Activated CD4-positive, alpha-beta T cell treated with anti-CD3 and anti-CD28 coated beads, Interleukin-10, Interleukin-2, amounts not matched to agents 100 ng/mL and 50 ng/mL, durations not matched to agents 16 hours and 8 hours (primary cell): ENCODE measurements around the gene DAGLB.
"Not testable (repeated sequence)": the region's sequence is repeated elsewhere in the genome, so short reads cannot be mapped to it uniquely, and the experiment has no call there.

Source experiments
- DNase-seq: peaks from one replicate; pipeline ENCODE4 v3.0.0-alpha.2; 2020

DAGLB gene

DNA sequence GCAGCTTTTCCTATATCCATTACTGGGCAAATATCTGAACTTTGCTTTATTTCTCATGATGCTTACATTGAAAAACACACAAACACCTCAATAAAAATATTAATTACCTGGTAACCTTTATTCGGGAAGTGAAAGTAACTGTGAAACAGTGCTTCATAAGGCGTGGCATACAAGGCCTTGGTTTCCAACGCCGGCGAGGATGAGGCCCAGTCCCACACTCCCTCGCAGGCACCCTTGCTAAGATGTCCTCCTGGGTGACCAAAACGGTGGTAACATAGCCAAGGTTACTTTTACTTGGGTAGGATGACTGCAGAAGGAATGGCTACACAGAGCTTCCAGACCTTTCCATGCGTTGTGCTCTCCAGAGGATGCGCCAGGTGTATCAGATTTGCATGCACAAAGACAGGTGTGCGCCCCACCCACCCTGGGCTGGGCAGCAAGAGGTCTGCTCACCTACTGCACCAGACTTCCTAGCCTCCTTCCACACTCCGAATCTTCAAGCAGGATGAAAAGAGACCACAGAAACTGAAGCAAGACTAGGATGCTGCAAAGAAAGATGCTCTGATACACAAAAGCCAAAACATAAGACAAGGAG, 13.3 kb upstream of the DAGLB start:
- DNase-seq = no peak

DNA sequence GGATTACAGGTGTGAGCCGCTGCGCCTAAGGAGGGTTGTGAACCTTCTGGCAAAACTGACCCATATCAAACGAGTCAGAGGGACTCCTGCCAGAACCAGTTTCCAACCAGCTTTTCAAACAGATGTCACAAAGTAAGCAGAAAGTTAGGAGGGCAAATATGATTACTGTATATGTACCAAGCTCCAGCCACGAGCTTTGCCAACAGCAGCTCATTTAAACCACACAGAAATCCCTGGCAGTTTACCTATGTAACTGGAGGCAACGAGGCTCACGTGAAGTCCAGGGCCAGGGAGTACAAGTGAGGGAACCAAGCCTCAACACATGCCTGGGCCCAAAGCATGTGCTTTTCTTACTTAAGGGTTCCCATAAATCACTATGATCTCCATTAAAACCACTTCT, 12.5 kb upstream of the DAGLB start:
- no peak for DNase-seq

DNA sequence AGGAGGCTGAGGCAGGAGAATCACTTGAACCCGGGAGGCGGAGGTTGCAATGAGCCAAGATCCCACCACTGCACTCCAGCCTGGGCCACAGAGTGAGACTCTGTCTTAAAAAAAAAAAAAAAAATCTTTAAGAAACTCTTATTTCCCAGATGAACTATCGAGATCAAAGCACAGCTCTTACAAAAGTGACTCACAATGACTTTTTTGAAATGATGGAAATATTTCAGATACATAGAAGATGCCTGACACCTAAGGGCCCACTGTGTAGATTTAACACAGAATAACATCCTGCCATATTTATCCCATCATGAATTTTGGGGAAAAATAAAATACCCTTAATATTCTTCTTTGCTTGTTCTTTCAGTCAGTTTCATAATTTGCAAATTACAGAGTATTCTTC, 10.9 kb upstream of the DAGLB start:
- not testable (repeated sequence) for DNase-seq

DNA sequence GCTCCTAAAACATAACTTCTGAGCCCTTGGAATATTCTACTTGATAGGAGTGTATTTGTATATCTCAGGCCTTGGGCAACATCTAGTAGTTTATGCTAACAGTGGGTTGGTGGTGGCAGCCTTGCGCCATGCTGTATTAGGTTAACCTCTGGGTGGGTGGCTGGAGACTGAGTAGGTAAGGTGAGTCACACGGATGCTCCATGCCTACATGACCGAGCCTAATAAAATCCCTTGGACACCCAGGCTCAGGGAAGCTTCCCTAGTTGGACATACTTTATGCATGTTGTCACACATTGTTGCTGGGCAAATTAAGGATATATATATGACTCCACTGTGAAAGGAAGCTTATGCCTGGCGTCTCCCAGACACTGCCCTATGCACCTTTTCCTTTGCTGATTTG, 6.0 kb upstream of the DAGLB start:
- DNase-seq = no peak

DNA sequence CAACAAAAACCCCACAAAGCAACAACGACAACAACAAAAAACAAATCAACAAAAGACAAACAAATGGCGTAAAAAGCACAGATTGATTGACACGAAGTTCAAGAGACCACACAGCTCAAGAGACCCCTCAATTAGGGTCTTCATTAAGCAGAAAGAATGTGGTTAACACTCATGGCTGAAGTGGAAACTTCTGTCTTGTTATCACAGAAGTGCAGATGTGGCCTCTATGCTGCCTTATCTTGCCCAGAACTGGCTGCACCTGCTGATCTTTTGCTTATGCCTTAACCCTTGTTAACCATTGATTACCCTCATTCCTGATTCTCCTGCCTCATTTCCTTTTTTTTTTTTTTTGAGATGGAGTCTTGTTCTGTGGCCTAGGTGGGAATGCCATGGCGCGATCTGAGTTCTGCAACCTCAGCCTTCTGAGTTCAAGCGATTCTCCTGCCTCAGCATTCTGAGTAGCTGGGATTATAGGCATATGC, 3.5 kb upstream of the DAGLB start:
- no peak for DNase-seq

DNA sequence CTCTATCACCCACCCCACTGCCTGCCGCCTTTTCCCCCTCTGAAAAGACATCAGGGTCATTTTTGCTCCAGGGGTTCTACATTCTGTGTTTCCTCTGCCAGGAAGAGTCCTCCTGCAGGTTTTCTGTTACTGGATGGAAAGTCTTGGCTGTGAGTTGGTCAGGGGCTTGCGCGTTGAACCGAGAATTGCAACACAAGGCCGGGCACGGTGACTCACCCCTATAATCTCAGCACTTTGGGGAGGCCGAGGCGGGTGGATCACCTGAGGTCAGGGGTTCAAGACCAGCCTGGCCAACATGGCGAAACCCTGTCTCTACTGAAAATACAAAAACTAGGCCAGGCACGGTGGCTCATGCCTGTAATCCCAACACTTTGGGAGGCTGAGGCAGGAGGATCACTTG, 2.8 kb upstream of the DAGLB start:
- not testable (repeated sequence) for DNase-seq

DNA sequence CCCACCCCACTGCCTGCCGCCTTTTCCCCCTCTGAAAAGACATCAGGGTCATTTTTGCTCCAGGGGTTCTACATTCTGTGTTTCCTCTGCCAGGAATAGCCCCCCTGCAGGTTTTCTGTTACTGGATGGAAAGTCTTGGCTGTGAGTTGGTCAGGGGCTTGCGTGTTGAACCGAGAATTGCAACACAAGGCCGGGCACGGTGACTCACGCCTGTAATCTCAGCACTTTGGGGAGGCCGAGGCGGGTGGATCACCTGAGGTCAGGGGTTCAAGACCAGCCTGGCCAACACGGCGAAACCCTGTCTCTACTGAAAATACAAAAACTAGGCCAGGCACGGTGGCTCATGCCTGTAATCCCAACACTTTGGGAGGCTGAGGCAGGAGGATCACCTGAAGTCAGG, 2.1 kb upstream of the DAGLB start:
- not testable (repeated sequence) for DNase-seq

DNA sequence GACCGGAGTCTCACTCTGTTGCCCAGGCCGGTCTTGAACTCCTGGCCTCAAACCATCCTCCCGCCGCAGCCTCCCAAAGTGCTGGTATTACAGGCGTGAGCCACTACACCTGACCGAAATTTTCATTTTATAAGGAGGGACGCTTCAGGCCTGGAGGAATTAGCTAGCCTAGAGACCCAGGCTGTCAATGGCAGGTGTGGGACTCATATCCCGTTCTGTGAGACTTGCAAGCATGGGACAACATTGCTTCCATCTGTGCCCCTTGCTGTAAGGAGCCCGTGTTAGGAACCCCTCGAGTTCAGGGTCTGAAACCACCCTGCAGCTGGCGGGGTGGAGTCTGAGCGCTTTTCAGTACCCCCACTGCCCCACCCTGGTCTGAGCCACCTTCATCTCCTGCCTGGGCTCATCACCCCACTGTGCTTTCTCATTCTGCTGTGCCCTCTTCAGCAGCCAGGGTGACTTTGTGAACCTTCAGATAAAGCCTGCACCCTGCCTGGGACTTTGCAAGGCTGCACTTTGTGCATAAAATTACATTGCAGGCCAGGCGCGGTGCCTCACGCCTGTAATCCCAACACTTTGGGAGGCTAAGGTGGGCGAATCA, 1.3 kb upstream of the DAGLB start:
- no peak for DNase-seq

DNA sequence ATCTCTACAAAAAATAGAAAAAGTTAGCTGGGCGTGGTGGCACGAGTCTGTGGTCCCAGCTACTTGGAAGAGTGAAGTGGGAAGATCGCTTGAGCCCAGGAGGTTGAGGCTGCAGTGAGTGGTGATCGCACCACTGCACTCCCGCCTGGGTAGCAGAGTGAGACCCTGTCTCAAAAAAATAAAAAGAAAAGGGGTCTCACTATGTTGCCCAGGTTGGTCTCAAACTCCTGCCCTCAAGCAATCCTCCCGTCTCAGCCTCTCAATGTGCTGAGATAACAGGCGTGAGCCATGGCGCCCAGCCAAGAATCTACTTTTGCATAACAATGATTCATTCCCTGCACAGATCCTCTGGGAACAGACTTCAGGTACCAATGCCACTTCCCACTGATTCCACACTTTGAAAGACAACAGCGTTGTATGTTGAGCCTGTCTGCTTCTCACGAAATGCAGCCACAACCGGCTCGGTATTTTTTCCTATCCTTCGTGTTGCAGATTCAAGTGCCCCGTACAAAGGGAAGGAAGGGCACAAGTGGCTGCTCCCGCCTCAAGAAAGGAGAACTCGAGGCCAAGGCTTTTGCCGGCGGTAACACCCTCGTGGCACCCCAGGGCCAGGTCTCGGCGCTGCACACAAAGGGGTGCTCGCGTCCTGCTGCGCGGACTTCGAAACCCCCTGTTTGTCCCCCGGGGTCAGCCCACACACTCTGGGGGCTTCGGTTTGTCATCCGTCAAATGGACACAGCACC, 745 bp downstream of the DAGLB start:
- DNase-seq = peak; percentile 47

DNA sequence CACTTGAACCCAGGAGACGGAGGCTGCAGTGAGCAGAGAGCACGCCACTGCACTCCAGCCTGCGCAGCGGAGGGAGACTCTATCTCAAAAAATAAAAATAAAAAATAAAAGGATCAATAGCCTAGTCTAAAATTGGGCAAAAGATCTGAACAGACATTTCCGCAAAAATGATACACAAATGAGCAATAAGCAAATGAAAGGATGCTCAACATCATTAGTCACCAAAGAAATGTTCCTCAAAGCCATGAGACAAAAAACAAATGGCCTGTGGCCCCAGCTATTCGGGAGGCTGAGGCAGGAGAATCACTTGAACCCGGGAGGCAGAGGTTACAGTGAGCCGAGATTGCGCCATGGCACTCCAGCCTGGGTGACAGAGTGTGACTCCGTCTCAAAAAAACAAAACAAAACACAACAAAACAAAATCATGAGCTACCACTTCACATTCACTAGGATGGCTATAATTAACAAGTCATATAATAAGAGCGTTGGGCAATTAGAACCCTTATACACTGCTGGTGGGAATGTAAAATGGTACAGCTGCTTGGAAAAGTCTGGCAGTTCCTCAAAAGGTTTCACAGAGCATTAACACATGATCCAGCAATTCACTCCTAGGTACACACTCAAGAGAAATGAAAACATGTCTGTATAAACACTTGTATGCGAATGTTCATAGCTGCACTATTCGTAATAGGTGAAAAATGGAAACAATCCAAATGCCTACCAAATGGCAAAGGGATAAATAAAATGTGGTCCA, 3.1 kb downstream of the DAGLB start:
- no peak for DNase-seq

DNA sequence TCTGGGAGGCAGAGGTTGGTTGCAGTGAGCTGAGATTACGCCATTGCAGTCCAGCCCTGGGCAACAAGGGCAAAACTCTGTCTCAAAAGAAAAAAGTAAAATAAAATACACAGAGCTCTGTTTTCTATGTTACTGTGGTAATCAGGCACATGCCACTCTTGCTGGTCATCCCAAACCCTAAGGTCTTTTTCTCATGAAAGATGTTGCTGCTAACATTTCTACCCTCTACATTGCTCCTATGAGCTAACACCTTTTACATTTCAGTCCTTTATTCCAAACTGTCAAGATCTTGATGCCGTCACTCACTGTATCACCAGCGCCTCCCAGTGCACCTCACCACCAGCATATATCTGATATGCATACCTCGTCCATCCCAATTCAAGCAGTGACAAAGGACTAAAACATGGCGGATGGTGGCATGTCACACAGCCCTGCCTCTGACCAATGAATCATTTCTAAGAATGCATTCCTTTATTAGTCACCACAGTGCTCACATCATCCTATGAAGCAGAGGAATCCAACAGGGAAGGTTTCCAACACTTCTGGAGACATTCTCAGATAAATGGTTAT, 4.3 kb downstream of the DAGLB start:
- no peak for DNase-seq

DNA sequence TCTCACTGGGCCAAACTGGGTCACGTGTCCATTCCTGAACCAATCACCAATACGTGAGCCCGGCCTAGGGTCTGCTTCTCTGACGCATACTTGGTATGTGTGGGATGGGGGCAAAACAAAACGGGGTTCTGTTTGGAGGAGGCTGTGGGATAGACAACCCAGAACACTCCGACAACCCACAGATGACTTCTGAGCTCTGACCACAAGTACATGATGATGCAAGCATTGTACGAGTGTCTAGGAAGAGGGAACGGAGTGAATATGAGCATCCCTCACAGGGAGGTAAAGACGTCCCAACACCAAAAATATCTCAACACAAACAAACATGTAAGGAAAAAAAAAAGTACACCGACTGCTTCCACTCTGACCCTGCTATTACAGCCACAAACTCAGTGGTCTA, 5.6 kb downstream of the DAGLB start:
- no peak for DNase-seq

DNA sequence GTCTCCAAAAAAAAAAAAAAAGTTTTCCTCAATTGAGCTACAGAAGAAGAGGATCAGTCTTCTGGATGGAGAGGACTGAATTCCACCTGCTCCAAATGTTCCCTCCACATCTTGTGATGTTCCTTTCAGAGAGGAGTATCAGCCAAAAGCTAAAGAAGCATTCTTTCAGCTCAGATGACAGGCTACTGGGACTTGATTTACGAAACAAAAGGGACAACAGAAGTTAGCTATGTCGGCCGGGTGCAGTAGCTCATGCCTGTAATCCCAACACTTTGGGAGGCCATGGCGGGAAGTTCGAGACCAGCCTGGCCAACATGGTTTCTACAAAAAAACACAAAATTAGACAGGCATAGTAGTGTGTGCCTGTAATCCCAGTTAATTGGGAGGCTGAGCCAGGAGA, 7.4 kb downstream of the DAGLB start:
- DNase-seq = no peak

DNA sequence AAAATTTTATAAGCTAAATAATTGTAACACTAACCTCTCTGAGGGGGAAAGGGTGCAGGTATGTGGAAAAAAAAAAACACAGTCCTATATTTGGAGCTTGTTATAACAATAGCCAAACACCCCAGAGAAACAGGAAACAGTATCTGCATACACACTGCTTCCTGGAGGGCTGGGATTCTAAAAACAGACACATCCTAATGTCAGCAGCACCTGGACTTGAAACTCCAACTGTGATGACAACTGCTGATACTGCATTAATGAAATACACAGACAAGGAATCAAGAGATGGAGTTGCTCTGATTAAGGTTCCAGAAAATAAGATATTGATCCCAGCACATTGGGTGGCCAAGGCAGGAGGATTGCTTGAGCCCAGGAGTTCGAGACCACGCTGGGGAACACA, 9.3 kb downstream of the DAGLB start:
- no peak for DNase-seq

DNA sequence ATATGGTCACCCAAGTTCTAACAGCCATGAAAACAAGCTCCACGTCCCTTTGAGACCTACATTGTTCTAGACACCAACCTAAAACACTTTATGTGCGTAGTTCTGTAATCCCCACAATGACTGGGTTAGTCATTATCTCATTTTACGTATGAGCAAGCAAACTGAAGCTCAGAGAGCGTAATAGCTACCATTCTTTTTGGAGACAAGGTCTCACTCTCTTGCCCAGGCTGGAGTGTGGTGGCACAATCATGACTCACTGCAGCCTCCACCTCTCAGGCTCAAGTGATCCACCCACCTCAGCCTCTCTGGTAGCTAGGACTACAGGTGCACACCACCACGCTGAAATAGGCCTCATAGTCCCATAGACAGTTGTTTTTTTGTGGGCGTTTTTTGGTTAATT, 10.5 kb downstream of the DAGLB start:
- DNase-seq = peak; percentile 48

DNA sequence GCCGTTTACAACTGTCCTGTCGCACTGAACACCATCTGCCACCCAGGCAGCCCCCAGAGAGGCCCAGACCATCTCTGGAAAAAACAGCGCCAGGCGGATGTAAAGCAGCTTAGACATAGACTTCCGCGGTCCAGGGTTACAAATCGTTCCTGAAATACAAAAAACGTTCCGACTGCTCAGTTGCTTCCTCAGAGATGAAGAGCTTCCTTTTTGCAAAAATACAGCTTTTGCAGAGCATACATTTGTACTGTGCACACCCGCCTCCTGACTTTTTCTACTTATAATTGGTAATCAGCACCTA, 11.4 kb downstream of the DAGLB start:
- peak; percentile 38 for DNase-seq

DNA sequence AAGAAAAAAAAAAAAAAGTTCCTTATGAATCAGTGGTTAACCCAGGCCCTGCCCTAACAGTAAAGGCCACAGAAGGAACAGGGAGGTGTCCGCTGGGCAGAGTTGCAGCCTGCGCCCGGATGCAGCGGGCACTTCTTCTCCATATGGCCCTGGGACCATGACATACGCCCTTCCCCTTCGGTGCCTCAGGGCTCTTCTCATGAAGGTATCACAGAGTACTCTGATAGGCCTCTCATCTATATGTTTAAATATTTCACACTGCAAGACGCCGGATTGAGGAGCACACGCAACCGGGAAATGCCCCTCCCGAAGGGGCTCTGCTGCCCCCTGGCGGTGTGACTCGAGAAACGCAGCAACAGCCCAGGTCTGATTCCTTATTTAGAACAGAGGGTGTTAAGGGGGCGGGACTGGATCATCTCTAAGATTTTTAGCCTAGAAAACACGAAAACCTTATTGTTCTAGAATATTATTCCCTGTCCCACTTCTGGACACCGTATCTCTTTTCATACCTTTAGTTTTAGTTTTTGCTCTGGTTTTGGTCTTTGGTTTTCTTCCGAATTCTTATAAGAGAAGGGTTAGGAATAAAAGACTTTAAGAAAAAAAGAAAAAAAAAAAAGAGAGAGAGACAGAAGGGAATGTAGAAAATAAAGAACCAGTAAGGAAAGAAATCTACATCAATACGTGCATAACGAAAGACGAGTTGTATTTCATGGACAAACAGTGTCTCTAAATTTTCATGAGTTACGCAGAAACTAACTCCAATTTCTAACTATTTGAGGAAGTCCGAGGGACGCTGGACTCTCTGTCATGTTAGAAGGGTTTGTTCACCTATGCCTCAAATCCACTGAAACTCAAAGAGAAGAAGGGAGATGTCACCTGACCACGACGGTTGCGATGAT, 12.0 kb downstream of the DAGLB start:
- DNase-seq = peak; percentile 91

DNA sequence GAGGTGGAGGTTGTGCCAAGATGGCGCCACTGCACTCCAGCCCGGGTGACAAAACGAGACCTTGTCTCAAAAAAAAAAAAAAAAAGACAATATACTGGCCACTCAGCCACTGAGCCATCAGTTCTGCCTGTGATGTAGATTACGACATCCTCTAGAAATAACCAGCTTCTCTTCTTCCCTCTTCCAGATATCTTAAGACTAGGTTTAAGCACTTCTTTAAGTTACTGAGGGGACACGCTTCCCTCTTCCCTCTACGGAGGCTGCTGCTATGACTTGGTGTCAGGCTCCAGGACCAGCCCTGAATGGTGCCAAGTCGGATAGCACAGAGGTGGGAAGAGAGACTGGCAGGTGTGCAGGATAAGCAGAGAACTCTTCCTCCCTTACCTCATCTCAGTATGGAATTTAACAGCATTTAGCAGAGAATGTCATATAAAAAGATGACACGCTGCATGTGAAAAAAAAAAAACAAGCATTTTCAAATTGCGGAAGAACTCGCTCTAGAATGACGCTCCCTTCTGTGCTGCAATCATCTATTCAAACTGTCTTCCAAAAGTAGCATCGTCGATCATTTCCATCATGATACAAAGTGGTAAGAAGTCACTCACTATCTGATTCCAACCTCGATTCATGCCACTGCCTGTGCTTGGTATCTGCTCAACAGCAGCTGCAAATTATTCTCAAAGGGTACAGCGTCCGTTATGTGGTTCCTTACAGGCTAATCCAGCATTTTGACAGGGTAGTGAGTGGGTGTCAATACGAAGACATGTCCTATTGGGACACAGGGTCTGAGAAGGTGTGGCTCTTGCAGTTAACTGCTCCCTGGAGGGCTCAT, 13.8 kb downstream of the DAGLB start:
- DNase-seq = no peak

DNA sequence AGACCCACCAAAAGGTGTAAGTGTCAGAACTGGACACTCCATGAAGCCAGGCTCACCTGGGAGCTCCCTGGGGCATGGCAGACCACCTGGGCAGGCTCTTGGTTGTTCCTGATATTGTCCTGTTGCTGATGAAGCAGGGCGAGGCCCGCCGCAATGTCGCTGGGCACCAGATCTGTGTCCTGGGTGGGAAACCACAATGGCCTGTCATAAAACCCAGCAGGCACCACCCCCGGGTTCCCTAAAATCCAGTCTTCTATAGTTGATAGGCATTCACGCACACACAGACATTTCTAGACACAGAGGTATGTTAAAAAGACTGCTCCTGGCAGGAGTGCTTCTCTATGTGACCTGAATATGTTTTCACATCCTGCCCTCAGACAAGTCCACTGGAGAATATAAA, 15.0 kb downstream of the DAGLB start:
- DNase-seq = no peak

DNA sequence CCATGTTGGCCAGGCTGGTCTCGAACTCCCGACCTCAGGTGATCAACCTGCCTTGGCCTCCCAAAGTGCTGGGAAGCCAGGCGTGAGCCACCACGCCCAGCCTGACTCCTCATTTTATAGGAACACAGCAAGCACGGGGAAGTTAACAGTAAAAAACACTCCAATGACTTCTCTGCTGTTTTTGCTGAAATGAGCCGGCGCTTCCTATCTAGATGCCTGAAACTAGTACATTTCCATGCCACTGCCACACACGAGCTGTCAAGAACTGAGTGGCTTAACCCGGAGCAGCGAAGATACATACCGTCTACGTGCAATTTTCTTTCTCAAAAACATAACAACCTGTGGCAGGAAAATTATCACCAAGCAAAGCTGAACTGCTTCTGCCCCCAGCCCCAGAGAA, 16.8 kb downstream of the DAGLB start:
- DNase-seq = no peak

DNA sequence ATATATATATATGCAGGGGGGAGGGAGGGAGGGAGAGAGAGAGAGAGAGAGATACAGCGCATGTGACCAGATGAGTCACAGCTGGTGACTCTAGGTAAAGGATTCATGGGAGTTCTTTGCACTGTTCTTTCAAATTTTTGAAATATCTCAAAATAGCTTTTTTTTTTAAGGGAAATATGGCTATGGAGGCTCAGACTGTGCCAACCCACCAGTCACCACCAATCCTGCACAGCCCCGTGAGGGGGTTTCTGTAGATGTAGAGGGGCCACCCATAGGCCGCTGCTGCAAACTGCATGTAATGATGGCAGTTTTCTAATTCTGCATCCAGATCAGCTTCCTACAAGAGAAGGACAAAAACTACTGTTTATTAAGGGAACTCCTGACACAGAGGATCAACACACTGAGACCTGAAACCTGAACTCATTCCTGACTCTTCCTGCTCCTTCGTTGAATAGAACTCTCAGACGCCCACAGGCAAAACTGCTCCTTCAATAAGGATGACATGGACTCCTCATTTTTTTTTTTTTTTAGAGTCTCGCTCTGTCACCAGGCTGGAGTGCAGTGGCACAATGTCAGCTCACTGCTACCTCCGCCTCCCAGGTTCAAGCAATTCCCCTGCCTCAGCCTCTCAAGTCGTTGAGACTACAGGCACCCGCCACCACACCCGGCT, 17.3 kb downstream of the DAGLB start:
- no peak for DNase-seq
